Sigmoid colon (tissue), 7 donors: Measurements from ENCODE around the gene SKI. TPM values are rescaled to one million over a fixed set of nuclear protein-coding genes. Genes with fewer than 3 reads are reported as not detected.
A peak's percentile ranks its signal among the peaks of the same experiment; 100 is the strongest.

ENCODE experiments used
- DNase-seq: peaks from one replicate; pipeline ENCODE4 v3.0.0-alpha.2; 2019
- H3K27ac ChIP-seq, 4 donors: fragments of 200-600 bp; sonication (generic); one replicate each; pipeline ENCODE4 v1.5.1; 2016 to 2019; ENCODE audit warnings: mild to moderate bottlenecking in 1 of 4
- H3K27me3 ChIP-seq, 3 donors: fragments of 200-600 bp; sonication (generic); one replicate each; pipeline ENCODE4 v1.5.1; 2019; ENCODE audit warnings: mild to moderate bottlenecking in 1 of 3
- H3K36me3 ChIP-seq, 4 donors: fragments of 200-600 bp; sonication (generic); one replicate each; pipeline ENCODE4 v1.5.1; 2016 to 2019
- H3K4me1 ChIP-seq, 4 donors: fragments of 200-600 bp; sonication (generic); one replicate each; pipeline ENCODE4 v1.5.1; 2017 to 2019
- H3K4me3 ChIP-seq, 4 donors: fragments of 200-600 bp; sonication (generic); one replicate each; pipeline ENCODE4 v1.5.1; 2017 to 2019; ENCODE audit warnings: mild to moderate bottlenecking in 2 of 4, moderate library complexity in 1 of 4
- H3K9me3 ChIP-seq, 4 donors: fragments of 200-600 bp in 3 of 4; sonication (generic) in 3 of 4; one replicate each; pipeline versions ENCODE4 v1.5.1 to v1.6.1; 2013 to 2019
- CTCF ChIP-seq, 4 experiments: fragments of 450-650 bp in 3 of 4; fragments of 200-600 bp in 1 of 4; IDR thresholded peaks; one replicate each; pipeline ENCODE4 v1.5.1; 2016 to 2019; ENCODE audit warnings: antibody characterized with exemption in 4 of 4, mild to moderate bottlenecking in 3 of 4, moderate library complexity in 2 of 4
- EP300 ChIP-seq, 4 donors: sonication (generic); formaldehyde crosslinking; IDR thresholded peaks; one replicate each; pipeline ENCODE4 v1.6.1; 2017; ENCODE audit warnings: antibody characterized with exemption in 4 of 4
- POLR2A ChIP-seq, 2 donors: fragments of 450-650 bp; IDR thresholded peaks; one replicate each; pipeline ENCODE4 v1.6.1; 2016; ENCODE audit warnings: antibody characterized with exemption in 2 of 2, mild to moderate bottlenecking in 2 of 2, moderate library complexity in 2 of 2
- POLR2AphosphoS5 ChIP-seq, 4 donors: sonication (generic); formaldehyde crosslinking; IDR thresholded peaks; one replicate each; pipeline ENCODE4 v1.6.1; 2017; ENCODE audit warnings: antibody characterized with exemption in 4 of 4
- WGBS, 2 donors: extraction: QIAGEN DNeasy Blood & Tissue Kit; methylation state at CpG; one replicate each; pipeline ENCODE4 v1.1.7; 2013; 5-methylcytosine and 5-hydroxymethylcytosine counted together
- intact Hi-C: fragments of 100-400 bp; cut with DNase I; formaldehyde crosslinking; loops from one replicate; pipeline ENCODE4 v1.15.1; 2023
- polyA plus RNA-seq, 3 donors: library from polyadenylated mRNA; stranded (reverse); fragments of 200-250 nt; gene quantifications; one replicate each; pipeline ENCODE4 v1.2.3, GENCODE V29; 2013
- total RNA-seq, 4 donors: library from RNA; depleted of rRNA; stranded (reverse); fragments of >200 nt; gene quantifications; one replicate each; pipeline ENCODE4 v1.1.0, GENCODE V29; 2016
- donor health status: healthy with polysubstance abuse.
- donor health status: Bipolar disorder and iron deficiency.
- donor health status: healthy.

Gene SKI
- 10 to 100 TPM; 18.9 to 50.4 (median 26.9) TPM for total RNA-seq
- polyA plus RNA-seq: 10 to 100 TPM in 1 of 3 donors, 1 to 10 TPM in 2; 5.8 to 20.0 (median 6.6) TPM

- 1% methylated on average over 100 of the region's 100 CpGs for WGBS, 2 donors
- peaks cover 0 to 49% (median 44%) of the 10 kb centered on the region in 4 donors for H3K4me1 ChIP-seq
- H3K27ac ChIP-seq: peak within 1 kb of the TSS; percentile 98 to 100 (median 99)
Observed at GRCh38 chr1:2228157-2228594, at the start of gene SKI. Gene SKI, plus strand, starts transcription at chr1:2228319. Its CDS starts 448 bp downstream, at chr1:2228767.

GRCh38 chr1:2178875-2179274, 49.2 kb upstream of the SKI start:
- Histone ChIP-seq H3K36me3 (peaks cover 0 to 4% (median 0%) of the 10 kb centered on the region in 4 donors), H3K9me3 (no peaks in the 10 kb centered on the region), H3K4me3 (no peak overlapping the region), H3K27ac (no peak overlapping the region), H3K4me1 (peaks cover 0 to 11% (median 0%) of the 10 kb centered on the region in 4 donors), H3K27me3 (no peaks in the 10 kb centered on the region)
- WGBS, 2 donors: 92 to 93% methylated on average over 16 of the region's 16 CpGs
- DNase-seq: no peak
- intact Hi-C loops: no loop called here
- TF ChIP-seq POLR2A (IDR thresholded peaks at IDR 0.05) (no peak), EP300 (IDR thresholded peaks at IDR 0.05) (no peak)

More at GRCh38 chr1:2228157-2228594, at the start of gene SKI:
- no peaks in the 10 kb centered on the region for H3K36me3 ChIP-seq
- H3K27me3 ChIP-seq: no peaks in the 10 kb centered on the region
- peak within 1 kb of the TSS; percentile 72 to 88 (median 86) for H3K4me3 ChIP-seq
- TF ChIP-seq POLR2AphosphoS5 (IDR thresholded peaks at IDR 0.05): no peak
- no peak for TF ChIP-seq EP300 (IDR thresholded peaks at IDR 0.05)
- TF ChIP-seq POLR2A (IDR thresholded peaks at IDR 0.05): no peak
- no peak for TF ChIP-seq CTCF (IDR thresholded peaks at IDR 0.05)
- H3K9me3 ChIP-seq: no peaks in the 10 kb centered on the region
- no peak for DNase-seq
- intact Hi-C loops: no loop called here

GRCh38 chr1:2179283-2180013, 48.7 kb upstream of the SKI start:
- Histone ChIP-seq H3K9me3 (no peaks in the 10 kb centered on the region), H3K4me3 (no peak overlapping the region), H3K27me3 (no peaks in the 10 kb centered on the region), H3K4me1 (peaks cover 0 to 7% (median 0%) of the 10 kb centered on the region in 4 donors), H3K36me3 (peaks cover 0 to 4% (median 0%) of the 10 kb centered on the region in 4 donors), H3K27ac (no peak overlapping the region)
- no peak for TF ChIP-seq EP300 (IDR thresholded peaks at IDR 0.05)
- DNase-seq: no peak
- intact Hi-C loops: no loop called here
- WGBS, 2 donors: 83 to 85% methylated on average over 28 of the region's 28 CpGs

- Histone ChIP-seq H3K27ac (no peak overlapping the region), H3K4me1 (no peaks in the 10 kb centered on the region), H3K9me3 (no peaks in the 10 kb centered on the region), H3K27me3 (no peaks in the 10 kb centered on the region), H3K36me3 (peaks cover 0 to 16% (median 0%) of the 10 kb centered on the region in 4 donors), H3K4me3 (no peak overlapping the region)
- TF ChIP-seq EP300 (IDR thresholded peaks at IDR 0.05): no peak
- TF ChIP-seq POLR2AphosphoS5 (IDR thresholded peaks at IDR 0.05): no peak
- no peak for TF ChIP-seq POLR2A (IDR thresholded peaks at IDR 0.05)
- no peak for TF ChIP-seq CTCF (IDR thresholded peaks at IDR 0.05)
- WGBS, 2 donors: 93% methylated on average over 58 of the region's 58 CpGs
- DNase-seq: no peak
- intact Hi-C loops: no loop called here
Observed at GRCh38 chr1:2180297-2181245, 47.5 kb upstream of the SKI start.

- H3K4me1 ChIP-seq: no peaks in the 10 kb centered on the region
- no peak for DNase-seq
- no peak overlapping the region for H3K4me3 ChIP-seq
- intact Hi-C loops: no loop called here
- no peak for TF ChIP-seq CTCF (IDR thresholded peaks at IDR 0.05)
- no peak for TF ChIP-seq EP300 (IDR thresholded peaks at IDR 0.05)
- TF ChIP-seq POLR2AphosphoS5 (IDR thresholded peaks at IDR 0.05): no peak
- no peak for TF ChIP-seq POLR2A (IDR thresholded peaks at IDR 0.05)
- H3K27ac ChIP-seq: no peak overlapping the region
- H3K36me3 ChIP-seq: peaks cover 0 to 19% (median 0%) of the 10 kb centered on the region in 4 donors
- H3K9me3 ChIP-seq: no peaks in the 10 kb centered on the region
- no peaks in the 10 kb centered on the region for H3K27me3 ChIP-seq
- 94 to 96% methylated on average over 14 of the region's 14 CpGs for WGBS, 2 donors
Observed at GRCh38 chr1:2181271-2181670, 46.8 kb upstream of the SKI start.
